Stomach (tissue), 9 donors: Measurements from ENCODE around the gene CYP26A1. TPM values are rescaled to one million over a fixed set of nuclear protein-coding genes. Genes with fewer than 3 reads are reported as not detected.

ENCODE experiments used
- DNase-seq, 2 donors: peaks; one replicate each; pipeline versions ENCODE4 v3.0.0 to v3.0.0-alpha.2; 2013 to 2019
- H3K27ac ChIP-seq, 5 donors: fragments of 200-600 bp in 4 of 5; sonication (generic) in 4 of 5; one replicate each; pipeline ENCODE4 v1.5.1; 2013 to 2019; ENCODE audit warnings: mild to moderate bottlenecking in 1 of 5, moderate library complexity in 1 of 5
- H3K27me3 ChIP-seq, 3 donors: fragments of 200-600 bp; sonication (generic); one replicate each; pipeline ENCODE4 v1.5.1; 2017 to 2019; ENCODE audit warnings: mixed run types in 1 of 3
- H3K36me3 ChIP-seq, 4 donors: fragments of 200-600 bp; sonication (generic); 1 replicate in 3 of 4; 2 replicates in 1 of 4; pipeline ENCODE4 v1.5.1; 2016 to 2019
- H3K4me1 ChIP-seq, 4 donors: fragments of 200-600 bp; sonication (generic); one replicate each; pipeline ENCODE4 v1.5.1; 2016 to 2019
- H3K4me3 ChIP-seq, 4 donors: fragments of 200-600 bp; sonication (generic) in 3 of 4; one replicate each; pipeline ENCODE4 v1.5.1; 2016 to 2019; ENCODE audit warnings: mild to moderate bottlenecking in 1 of 4
- H3K9me3 ChIP-seq, 4 donors: fragments of 200-600 bp; sonication (generic); one replicate each; pipeline ENCODE4 v1.5.1; 2016 to 2019
- CTCF ChIP-seq, 7 experiments: fragments of 450-650 bp in 4 of 7; fragments of 200-600 bp in 3 of 7; sonication (generic) in 3 of 7; IDR thresholded peaks; one replicate each; pipeline ENCODE4 v1.5.1; 2016 to 2019; ENCODE audit warnings: antibody characterized with exemption in 7 of 7, control low read depth in 2 of 7, mild to moderate bottlenecking in 1 of 7
- EP300 ChIP-seq: sonication (generic); formaldehyde crosslinking; IDR thresholded peaks from one replicate; pipeline ENCODE4 v1.6.1; 2017; ENCODE audit warnings: antibody characterized with exemption
- POLR2A ChIP-seq, 4 donors: fragments of 450-650 bp; IDR thresholded peaks; one replicate each; pipeline ENCODE4 v1.6.1; 2016; ENCODE audit warnings: antibody characterized with exemption in 4 of 4, control low read depth in 2 of 4, mild to moderate bottlenecking in 1 of 4, moderate library complexity in 1 of 4
- POLR2AphosphoS5 ChIP-seq, 3 donors: sonication (generic); formaldehyde crosslinking; IDR thresholded peaks; one replicate each; pipeline ENCODE4 v1.6.1; 2016; ENCODE audit warnings: antibody characterized with exemption in 3 of 3
- WGBS, 5 donors: extraction: QIAGEN DNeasy Blood & Tissue Kit in 3 of 5; methylation state at CpG; one replicate each; pipeline versions ENCODE4 v1.1.5 to v1.1.7; 2013 to 2018; 5-methylcytosine and 5-hydroxymethylcytosine counted together
- intact Hi-C: fragments of 100-400 bp; cut with DNase I; formaldehyde crosslinking; loops from one replicate; pipeline ENCODE4 v1.15.1; 2023; ENCODE audit warnings: low total_unique reads
- polyA plus RNA-seq, 3 donors: library from polyadenylated mRNA; stranded (reverse); fragments of 200-250 nt; gene quantifications; one replicate each; pipeline ENCODE4 v1.2.3, GENCODE V29; 2013
- total RNA-seq, 5 donors: library from RNA; depleted of rRNA; stranded (reverse); fragments of >200 nt; gene quantifications; one replicate each; pipeline versions ENCODE4 v1.1.0 to v1.2.3, GENCODE V29; 2014 to 2016
- donor health status: healthy with polysubstance abuse.
- donor health status: Bipolar disorder and iron deficiency.
- donor health status: healthy.

The CYP26A1 gene
- total and polyA plus RNA-seq, 8 donors: 0.15 TPM; not detected in 7

- Histone ChIP-seq H3K4me1 (peaks cover 39 to 43% (median 41%) of the 10 kb centered on the region in 4 donors), H3K4me3 (peak overlapping the region in 2 of 4 donors; percentile 40 to 60), H3K36me3 (no peaks in the 10 kb centered on the region), H3K27ac (no peak overlapping the region), H3K9me3 (no peaks in the 10 kb centered on the region), H3K27me3 (peaks cover 24 to 96% (median 67%) of the 10 kb centered on the region in 3 donors)
- 0 to 9% (median 2%) methylated on average over 2 to 67 of the region's 67 CpGs for WGBS, 5 donors
- peak in 1 of 2 donors; percentile 50 for DNase-seq
- intact Hi-C loops: loop anchor here (10.0 kb wide), 1 partner anchor 220 kb away; no protein-coding TSS in a partner anchor
- TF ChIP-seq EP300 (no peak), POLR2AphosphoS5 (IDR thresholded peaks at IDR 0.05) (no peak), POLR2A (IDR thresholded peaks at IDR 0.05) (no peak), CTCF (IDR thresholded peaks at IDR 0.05) (no peak)
Observed at GRCh38 chr10:93074597-93075368, 1.1 kb downstream of the CYP26A1 start.

- no peak for TF ChIP-seq POLR2AphosphoS5 (IDR thresholded peaks at IDR 0.05)
- Histone ChIP-seq H3K4me3 (peak overlapping the region in 1 of 4 donors; percentile 60), H3K27me3 (peaks cover 24 to 96% (median 66%) of the 10 kb centered on the region in 3 donors), H3K36me3 (no peaks in the 10 kb centered on the region), H3K9me3 (no peaks in the 10 kb centered on the region), H3K27ac (no peak overlapping the region), H3K4me1 (peaks cover 41 to 51% (median 47%) of the 10 kb centered on the region in 4 donors)
- DNase-seq: no peak
- intact Hi-C loops: loop anchor here (10.0 kb wide), 1 partner anchor 219 kb away; no protein-coding TSS in a partner anchor
- 17 to 25% (median 23%) methylated on average over 25 of the region's 25 CpGs for WGBS, 5 donors
Observed at GRCh38 chr10:93075369-93076221, 1.9 kb downstream of the CYP26A1 start.

GRCh38 chr10:93076871-93077270, 3.2 kb downstream of the CYP26A1 start:
- H3K36me3 ChIP-seq: no peaks in the 10 kb centered on the region
- no peak overlapping the region for H3K4me3 ChIP-seq
- intact Hi-C loops: loop anchor here (10.0 kb wide), 1 partner anchor 218 kb away; no protein-coding TSS in a partner anchor
- no peak for TF ChIP-seq POLR2AphosphoS5 (IDR thresholded peaks at IDR 0.05)
- TF ChIP-seq EP300: no peak
- TF ChIP-seq POLR2A (IDR thresholded peaks at IDR 0.05): no peak
- TF ChIP-seq CTCF (IDR thresholded peaks at IDR 0.05): no peak
- DNase-seq: no peak
- H3K4me1 ChIP-seq: peaks cover 35 to 45% (median 42%) of the 10 kb centered on the region in 4 donors
- H3K27me3 ChIP-seq: peaks cover 24 to 95% (median 59%) of the 10 kb centered on the region in 3 donors
- H3K9me3 ChIP-seq: no peaks in the 10 kb centered on the region
- no peak overlapping the region for H3K27ac ChIP-seq
- WGBS, 5 donors: 34 to 80% (median 55%) methylated on average over 2 of the region's 2 CpGs

GRCh38 chr10:93077860-93078337, 4.2 kb downstream of the CYP26A1 start:
- WGBS, 5 donors: 57 to 78% (median 67%) methylated on average over 5 of the region's 5 CpGs
- H3K27me3 ChIP-seq: peaks cover 22 to 86% (median 49%) of the 10 kb centered on the region in 3 donors

More at GRCh38 chr10:93077860-93078337, 4.2 kb downstream of the CYP26A1 start:
- H3K27ac ChIP-seq: no peak overlapping the region
- peaks cover 24 to 34% (median 32%) of the 10 kb centered on the region in 4 donors for H3K4me1 ChIP-seq
- no peak for TF ChIP-seq POLR2A (IDR thresholded peaks at IDR 0.05)
- intact Hi-C loops: loop anchor here (10.0 kb wide), 1 partner anchor 217 kb away; no protein-coding TSS in a partner anchor
- no peaks in the 10 kb centered on the region for H3K9me3 ChIP-seq
- H3K36me3 ChIP-seq: no peaks in the 10 kb centered on the region
- no peak overlapping the region for H3K4me3 ChIP-seq
- DNase-seq: no peak
